GM23338 (cell line): ENCODE data around the gene WNT2B. TPM values are rescaled to one million over a fixed set of nuclear protein-coding genes. Genes with fewer than 3 reads are reported as not detected.
"Not testable (repeated sequence)": the region's sequence is repeated elsewhere in the genome, so short reads cannot be mapped to it uniquely, and the experiment has no call there.

Experiments
- ATAC-seq: fragments of 200-7000 bp; cut with Tn5 transposase; 3 replicates; pipeline ENCODE4 v1.9.1; 2020
- DNase-seq: peaks from one replicate; pipeline ENCODE4 v3.0.0-alpha.2; 2015; ENCODE audit warnings: low spot score
- H2AFZ ChIP-seq: fragments of 200-600 bp; sonication (generic); 2 replicates; pipeline ENCODE4 v1.8.0; 2016; ENCODE audit warnings: antibody characterized with exemption, mild to moderate bottlenecking, moderate library complexity
- H3F3A ChIP-seq: fragments of 200-600 bp; sonication (generic); replicated peaks from 2 replicates; pipeline ENCODE4 v1.8.0; 2017; ENCODE audit warnings: antibody characterized with exemption, mixed run types, low read depth
- H3K27ac ChIP-seq: fragments of 200-600 bp; sonication (generic); 2 replicates; pipeline ENCODE4 v1.6.1; 2016; ENCODE audit warnings: low read depth
- H3K27me3 ChIP-seq: fragments of 200-600 bp; sonication (generic); 2 replicates; pipeline ENCODE4 v1.8.0; 2016; ENCODE audit warnings: mild to moderate bottlenecking, mixed run types, moderate library complexity; ENCODE audit not compliant: insufficient read depth
- H3K36me3 ChIP-seq: fragments of 200-600 bp; sonication (generic); 2 replicates; pipeline ENCODE4 v1.8.0; 2016; ENCODE audit warnings: mild to moderate bottlenecking; ENCODE audit not compliant: insufficient read depth
- H3K4me1 ChIP-seq: fragments of 200-600 bp; sonication (generic); 2 replicates; pipeline ENCODE4 v1.8.0; 2016; ENCODE audit warnings: mild to moderate bottlenecking, moderate library complexity; ENCODE audit not compliant: insufficient read depth
- H3K4me2 ChIP-seq: fragments of 200-600 bp; sonication (generic); 2 replicates; pipeline ENCODE4 v1.7.1; 2017; ENCODE audit warnings: mixed run types
- H3K4me3 ChIP-seq: fragments of 200-600 bp; sonication (generic); 2 replicates; pipeline ENCODE4 v1.6.1; 2016; ENCODE audit warnings: mixed run types
- H3K79me2 ChIP-seq: fragments of 200-600 bp; sonication (generic); replicated peaks from 2 replicates; pipeline ENCODE4 v1.8.0; 2017; ENCODE audit warnings: mild to moderate bottlenecking; ENCODE audit not compliant: insufficient read depth
- H3K9me2 ChIP-seq: fragments of 200-600 bp; sonication (generic); 2 replicates; pipeline ENCODE4 v1.8.0; 2017; ENCODE audit not compliant: insufficient read depth
- H4K20me1 ChIP-seq: fragments of 200-600 bp; sonication (generic); replicated peaks from 2 replicates; pipeline ENCODE4 v1.8.0; 2017; ENCODE audit warnings: mild to moderate bottlenecking; ENCODE audit not compliant: insufficient read depth
- H3K27ac Mint-ChIP-seq: 2 replicates; pipeline ENCODE4 v1.8.0; 2020; ENCODE audit warnings: inconsistent platforms, mild to moderate bottlenecking, moderate library complexity, mixed read lengths
- H3K27me3 Mint-ChIP-seq: 3 replicates; pipeline ENCODE4 v1.8.0; 2022; ENCODE audit warnings: low read depth, mild to moderate bottlenecking, moderate library complexity, mixed read lengths, inconsistent platforms; ENCODE audit not compliant: insufficient read depth, poor library complexity
- H3K36me3 Mint-ChIP-seq: 3 replicates; pipeline ENCODE4 v1.8.0; 2021; ENCODE audit warnings: low read depth, mild to moderate bottlenecking, inconsistent platforms, moderate library complexity, mixed read lengths
- H3K4me1 Mint-ChIP-seq: 3 replicates; pipeline ENCODE4 v1.8.0; 2020; ENCODE audit warnings: mild to moderate bottlenecking, inconsistent platforms, mixed read lengths
- H3K4me3 Mint-ChIP-seq: 3 replicates; pipeline ENCODE4 v1.8.0; 2021; ENCODE audit warnings: moderate library complexity, mild to moderate bottlenecking, inconsistent platforms, mixed read lengths
- H3K9me3 Mint-ChIP-seq: 3 replicates; pipeline ENCODE4 v1.8.0; 2020; ENCODE audit warnings: moderate library complexity, mild to moderate bottlenecking, inconsistent platforms, mixed read lengths
- CREB1 ChIP-seq: fragments of 250-450 bp; sonication (Bioruptor Pico); IDR thresholded peaks from 2 replicates; pipeline ENCODE4 v1.5.0; 2020; ENCODE audit warnings: low read depth, mild to moderate bottlenecking, moderate library complexity
- EZH2 ChIP-seq: fragments of 200-600 bp; sonication (generic); IDR thresholded peaks from one replicate; pipeline ENCODE4 v1.8.0; 2017; ENCODE audit warnings: antibody characterized with exemption, mild to moderate bottlenecking, low read depth; ENCODE audit not compliant: unreplicated experiment
- EZH2phosphoT487 ChIP-seq: fragments of 200-600 bp; sonication (generic); IDR thresholded peaks from one replicate; pipeline ENCODE4 v1.8.1; 2018; ENCODE audit warnings: antibody characterized with exemption; ENCODE audit not compliant: unreplicated experiment
- JUNB ChIP-seq: IDR thresholded peaks from one replicate; pipeline ENCODE4 v1.6.1; 2016; ENCODE audit warnings: antibody characterized with exemption; ENCODE audit not compliant: unreplicated experiment
- NANOG ChIP-seq: IDR thresholded peaks from 2 replicates; pipeline ENCODE4 v1.6.1; 2016; ENCODE audit warnings: antibody characterized with exemption, borderline replicate concordance
- POLR2AphosphoS5 ChIP-seq: IDR thresholded peaks from 2 replicates; pipeline ENCODE4 v1.6.1; 2016; ENCODE audit warnings: antibody characterized with exemption, low read depth
- REST ChIP-seq: IDR thresholded peaks from one replicate; pipeline ENCODE4 v1.6.1; 2018; ENCODE audit warnings: antibody characterized with exemption; ENCODE audit not compliant: unreplicated experiment
- STAT1 ChIP-seq: IDR thresholded peaks from one replicate; pipeline ENCODE4 v1.6.1; 2016; ENCODE audit warnings: antibody characterized with exemption; ENCODE audit not compliant: unreplicated experiment
- ZNF331 ChIP-seq: fragments of 250-450 bp; sonication (Bioruptor Pico); IDR thresholded peaks from 2 replicates; pipeline ENCODE4 v1.5.0; 2020; ENCODE audit warnings: low read depth, mild to moderate bottlenecking, moderate library complexity
- ZNF462 ChIP-seq: fragments of 250-450 bp; sonication (Bioruptor Pico); IDR thresholded peaks from 2 replicates; pipeline ENCODE4 v1.5.0; 2020; ENCODE audit warnings: mild to moderate bottlenecking, moderate library complexity
- polyA plus RNA-seq: library from polyadenylated mRNA; unstranded; fragments of >200 nt; fragmentation: Nextera tagmentation; extraction: Ambion mirVana; gene quantifications from 2 replicates; pipeline ENCODE4 v1.2.1, GENCODE V29; 2016
- total RNA-seq: library from RNA; depleted of rRNA; stranded (reverse); fragments of >200 nt; shearing (Covaris generic); gene quantifications from 2 replicates; pipeline ENCODE4 v1.2.3, GENCODE V29; 2014
- TF ChIP-seq, protein P1 (sequence below), 2 experiments: fragments of 200-600 bp in 1 of 2; sonication (generic) in 1 of 2; conservative IDR thresholded peaks; 2 replicates each; pipeline versions ENCODE4 v1.5.1 to v1.6.1; 2016 to 2017; ENCODE audit warnings: antibody characterized with exemption in 2 of 2, low read depth in 2 of 2, mild to moderate bottlenecking in 2 of 2, moderate library complexity in 1 of 2

WNT2B gene
- total and polyA plus RNA-seq, 2 experiments from 2014 or later = 0.50 to 0.90 TPM

GRCh38 chr1:112487686-112488085 is 21.1 kb upstream of the WNT2B start:
- not testable (repeated sequence) for H3K4me1 ChIP-seq, H3F3A ChIP-seq, H3K79me2 ChIP-seq, H3K4me2 ChIP-seq, H4K20me1 ChIP-seq, H3K27me3 Mint-ChIP-seq, H3K36me3 ChIP-seq, H2AFZ ChIP-seq, H3K4me1 Mint-ChIP-seq, H3K4me3 ChIP-seq, ATAC-seq, H3K9me2 ChIP-seq, H3K27ac ChIP-seq, H3K27me3 ChIP-seq, H3K36me3 Mint-ChIP-seq, DNase-seq, H3K27ac Mint-ChIP-seq, H3K4me3 Mint-ChIP-seq, H3K9me3 Mint-ChIP-seq

GRCh38 chr1:112488141-112488540 is 20.6 kb upstream of the WNT2B start:
- Histone ChIP-seq H3K4me1 (no peaks in the 10 kb centered on the region), H3K27me3 (no peaks in the 10 kb centered on the region), H2AFZ (no peak overlapping the region), H3K79me2 (no peaks in the 10 kb centered on the region), H3F3A (no peaks in the 10 kb centered on the region), H3K4me3 (no peak overlapping the region), H3K27ac (no peak overlapping the region), H3K4me2 (no peak overlapping the region), H3K9me2 (no peaks in the 10 kb centered on the region), H4K20me1 (no peaks in the 10 kb centered on the region; the same call in 1 of the 2 replicates), H3K36me3 (no peaks in the 10 kb centered on the region)
- Mint-ChIP-seq H3K36me3 (no peaks in the 10 kb centered on the region), H3K27me3 (no peaks in the 10 kb centered on the region), H3K9me3 (no peaks in the 10 kb centered on the region), H3K27ac (no peak overlapping the region), H3K4me3 (no peak overlapping the region), H3K4me1 (no peaks in the 10 kb centered on the region)
- ATAC-seq = no peak
- no peak for DNase-seq
- TF ChIP-seq NANOG = no peak
- no peak for TF ChIP-seq CREB1
- no peak for TF ChIP-seq EZH2
- no peak for TF ChIP-seq ZNF331 (CRISPR knock-in tag)
- TF ChIP-seq ZNF462 (CRISPR knock-in tag) = no peak
- TF ChIP-seq JUNB = no peak
- TF ChIP-seq, protein P1, sequence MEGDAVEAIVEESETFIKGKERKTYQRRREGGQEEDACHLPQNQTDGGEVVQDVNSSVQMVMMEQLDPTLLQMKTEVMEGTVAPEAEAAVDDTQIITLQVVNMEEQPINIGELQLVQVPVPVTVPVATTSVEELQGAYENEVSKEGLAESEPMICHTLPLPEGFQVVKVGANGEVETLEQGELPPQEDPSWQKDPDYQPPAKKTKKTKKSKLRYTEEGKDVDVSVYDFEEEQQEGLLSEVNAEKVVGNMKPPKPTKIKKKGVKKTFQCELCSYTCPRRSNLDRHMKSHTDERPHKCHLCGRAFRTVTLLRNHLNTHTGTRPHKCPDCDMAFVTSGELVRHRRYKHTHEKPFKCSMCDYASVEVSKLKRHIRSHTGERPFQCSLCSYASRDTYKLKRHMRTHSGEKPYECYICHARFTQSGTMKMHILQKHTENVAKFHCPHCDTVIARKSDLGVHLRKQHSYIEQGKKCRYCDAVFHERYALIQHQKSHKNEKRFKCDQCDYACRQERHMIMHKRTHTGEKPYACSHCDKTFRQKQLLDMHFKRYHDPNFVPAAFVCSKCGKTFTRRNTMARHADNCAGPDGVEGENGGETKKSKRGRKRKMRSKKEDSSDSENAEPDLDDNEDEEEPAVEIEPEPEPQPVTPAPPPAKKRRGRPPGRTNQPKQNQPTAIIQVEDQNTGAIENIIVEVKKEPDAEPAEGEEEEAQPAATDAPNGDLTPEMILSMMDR (conservative IDR thresholded peaks at IDR 0.05; ENCODE audit: low read depth in 2 of 2) = no peak
- no peak for TF ChIP-seq STAT1
- no peak for TF ChIP-seq EZH2phosphoT487
- TF ChIP-seq POLR2AphosphoS5 = no peak
- TF ChIP-seq REST = no peak
